Neural crest cell (in vitro differentiated cells): ENCODE data around the gene SLC37A1. TPM values are rescaled to one million over a fixed set of nuclear protein-coding genes. Genes with fewer than 3 reads are reported as not detected.

Source experiments
- DNase-seq: peaks from one replicate; pipeline ENCODE4 v3.0.0; 2021; ENCODE audit warnings: low read depth, mixed read lengths, low spot score
- H3K27ac Mint-ChIP-seq: one replicate; pipeline ENCODE4 v1.8.0; 2021; ENCODE audit warnings: mild to moderate bottlenecking, mixed read lengths; ENCODE audit not compliant: unreplicated experiment
- H3K27me3 Mint-ChIP-seq: 2 replicates; pipeline ENCODE4 v1.8.0; 2021; ENCODE audit warnings: low read depth, mild to moderate bottlenecking, mixed read lengths
- H3K36me3 Mint-ChIP-seq: 2 replicates; pipeline ENCODE4 v1.8.0; 2021; ENCODE audit warnings: low read depth, mild to moderate bottlenecking, mixed read lengths
- H3K4me1 Mint-ChIP-seq: 2 replicates; pipeline ENCODE4 v1.8.0; 2021; ENCODE audit warnings: mixed read lengths
- H3K4me3 Mint-ChIP-seq: one replicate; pipeline ENCODE4 v1.8.0; 2021; ENCODE audit warnings: mild to moderate bottlenecking, mixed read lengths
- H3K9me3 Mint-ChIP-seq: 2 replicates; pipeline ENCODE4 v1.8.0; 2021; ENCODE audit warnings: mixed read lengths
- CTCF ChIP-seq: fragments of 200-600 bp; sonication (generic); conservative IDR thresholded peaks from 2 replicates; pipeline ENCODE4 v1.5.0; 2021; ENCODE audit warnings: antibody characterized with exemption, mild to moderate bottlenecking
- total RNA-seq: library from RNA; stranded (reverse); gene quantifications from 2 replicates; pipeline ENCODE4 v1.2.1, GENCODE V29; 2021

Gene SLC37A1
- total RNA-seq, 1 donor from 2014 or later, result 9.1 TPM

GRCh38 chr21:42507418-42507817 lies 6.2 kb upstream of the SLC37A1 start:
- H3K27me3 Mint-ChIP-seq, result peaks cover 23% of the 10 kb centered on the region
- H3K4me3 Mint-ChIP-seq, result no peak overlapping the region
- H3K9me3 Mint-ChIP-seq, result no peaks in the 10 kb centered on the region
- H3K27ac Mint-ChIP-seq, result no peak overlapping the region
- no peaks in the 10 kb centered on the region for H3K36me3 Mint-ChIP-seq
- TF ChIP-seq CTCF, result no peak
- peaks cover 13% of the 10 kb centered on the region for H3K4me1 Mint-ChIP-seq
- no peak for DNase-seq

DNA sequence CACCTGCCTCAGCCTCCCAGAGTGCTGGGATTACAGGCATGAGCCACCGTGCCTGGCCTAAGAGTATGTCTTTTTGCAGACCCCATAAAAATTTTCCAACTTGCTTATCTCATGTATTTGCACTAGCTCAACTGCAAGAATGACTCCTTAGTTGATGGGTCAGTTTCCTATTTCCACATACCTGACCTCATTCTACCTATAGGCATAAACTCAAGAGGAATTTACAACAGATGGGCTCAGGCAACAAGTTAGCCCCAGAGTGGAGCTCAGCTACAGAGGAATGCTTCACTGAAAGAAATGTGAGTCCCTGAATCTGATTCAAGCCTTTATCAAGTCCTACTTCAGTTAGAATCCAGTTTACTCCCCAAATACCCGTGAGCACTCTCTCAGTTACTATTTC lies 5.3 kb upstream of the SLC37A1 start:
- no peak overlapping the region for H3K4me3 Mint-ChIP-seq
- no peak for DNase-seq
- no peak overlapping the region for H3K27ac Mint-ChIP-seq
- H3K27me3 Mint-ChIP-seq, result peaks cover 23% of the 10 kb centered on the region
- no peak for TF ChIP-seq CTCF
- H3K36me3 Mint-ChIP-seq, result no peaks in the 10 kb centered on the region
- H3K9me3 Mint-ChIP-seq, result no peaks in the 10 kb centered on the region
- peaks cover 22% of the 10 kb centered on the region for H3K4me1 Mint-ChIP-seq

- peaks cover 22% of the 10 kb centered on the region for H3K4me1 Mint-ChIP-seq
- no peaks in the 10 kb centered on the region for H3K36me3 Mint-ChIP-seq
- no peak overlapping the region for H3K4me3 Mint-ChIP-seq
- H3K27me3 Mint-ChIP-seq, result peaks cover 23% of the 10 kb centered on the region
- no peak for TF ChIP-seq CTCF
- no peak for DNase-seq
- H3K9me3 Mint-ChIP-seq, result no peaks in the 10 kb centered on the region
- H3K27ac Mint-ChIP-seq, result no peak overlapping the region
Measured at GRCh38 chr21:42509244-42509643, 4.4 kb upstream of the SLC37A1 start.

DNA sequence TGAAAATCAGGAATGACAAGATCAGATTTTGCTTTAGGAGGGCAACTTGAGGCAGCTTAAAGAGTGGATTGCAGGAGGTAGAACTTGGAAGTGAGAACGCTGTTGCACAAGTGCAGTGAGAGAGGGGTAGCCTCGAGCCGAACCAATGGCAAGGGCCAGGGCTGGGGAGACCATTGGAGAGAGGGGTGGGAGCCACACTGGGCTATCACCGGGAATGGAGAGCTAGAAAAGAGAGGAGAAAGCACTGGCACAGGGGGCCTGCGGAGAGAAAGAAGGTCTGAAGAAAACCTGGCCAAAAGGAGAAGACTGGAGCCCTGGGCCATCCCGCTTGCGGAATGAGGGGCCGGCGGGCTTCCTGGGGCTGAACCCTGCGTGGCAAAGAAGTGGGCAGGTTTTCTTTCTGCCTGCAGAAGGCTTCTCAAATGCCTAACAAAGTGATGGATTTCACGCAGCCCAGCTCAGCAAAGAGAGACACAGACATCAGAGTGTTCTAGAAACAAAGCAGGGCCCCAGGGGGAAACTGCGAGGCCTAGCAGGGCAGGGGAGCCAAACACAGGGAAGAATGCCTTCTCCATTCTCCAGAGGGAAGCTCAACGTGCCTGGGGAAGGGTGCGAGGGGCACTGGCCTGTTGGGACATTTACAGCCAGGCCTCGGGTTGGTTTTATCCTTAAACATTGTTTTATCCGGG lies 1.2 kb upstream of the SLC37A1 start:
- Mint-ChIP-seq H3K36me3 (no peaks in the 10 kb centered on the region), H3K4me1 (peaks cover 47% of the 10 kb centered on the region), H3K9me3 (no peaks in the 10 kb centered on the region), H3K27me3 (peaks cover 29% of the 10 kb centered on the region), H3K4me3 (peak overlapping the region; percentile 91), H3K27ac (no peak overlapping the region)
- no peak for DNase-seq
- TF ChIP-seq CTCF, result no peak

DNA sequence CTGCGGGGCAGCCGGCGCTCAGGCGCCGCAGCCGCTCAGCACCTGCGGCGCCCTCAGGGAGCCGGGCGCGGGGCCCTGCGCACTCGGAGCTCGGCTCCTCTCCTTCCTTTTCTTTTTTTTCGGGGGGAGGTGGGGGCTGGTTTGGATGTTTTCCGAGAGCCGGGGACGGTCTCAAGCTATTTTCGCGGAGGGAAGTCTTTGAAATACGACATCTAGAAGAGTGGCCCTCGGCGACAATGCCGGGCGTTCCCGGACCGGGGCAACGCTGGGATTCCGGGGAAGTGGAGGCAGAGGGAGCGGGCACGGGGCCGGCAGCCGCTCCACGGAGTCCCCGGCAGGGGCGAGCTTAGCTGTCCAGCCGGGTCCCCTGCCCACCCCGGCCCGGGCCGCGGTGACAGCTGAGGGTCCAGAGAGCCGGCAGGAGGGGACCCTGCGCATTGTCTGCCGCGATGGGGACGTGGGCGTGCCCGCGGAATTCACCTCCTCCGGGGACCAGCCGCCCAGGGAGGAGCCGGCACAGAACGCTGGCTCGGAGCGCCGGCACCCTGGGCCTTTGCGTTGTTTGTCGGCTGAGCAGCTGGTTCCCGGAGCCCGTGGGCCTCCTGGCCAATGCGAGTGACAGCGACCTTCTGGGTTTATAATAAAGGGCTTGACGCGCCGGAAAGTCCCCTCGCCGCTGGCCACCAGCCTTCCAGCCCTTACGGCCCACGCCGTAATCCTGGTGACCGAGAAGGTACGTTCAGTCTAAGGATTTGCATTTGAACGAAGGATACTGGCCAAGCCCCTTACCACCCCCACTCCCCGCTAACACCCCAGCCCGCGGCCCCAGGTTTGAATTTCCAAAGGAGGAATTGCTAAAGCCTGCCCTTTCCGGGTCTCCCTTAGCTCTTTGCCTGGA lies 582 bp downstream of the SLC37A1 start:
- H3K4me3 Mint-ChIP-seq, result peak overlapping the region; percentile 83
- peaks cover 48% of the 10 kb centered on the region for H3K4me1 Mint-ChIP-seq
- H3K27ac Mint-ChIP-seq, result no peak overlapping the region
- peaks cover 24% of the 10 kb centered on the region for H3K27me3 Mint-ChIP-seq
- DNase-seq, result peak; percentile 39
- no peaks in the 10 kb centered on the region for H3K36me3 Mint-ChIP-seq
- no peak for TF ChIP-seq CTCF
- no peaks in the 10 kb centered on the region for H3K9me3 Mint-ChIP-seq
